Loucy (cell line): ENCODE measurements around the gene DNAI1.

Source experiments
- EZH2phosphoT487 ChIP-seq: fragments of 200-600 bp; IDR thresholded peaks from 2 replicates; pipeline ENCODE4 v1.6.1; 2018; ENCODE audit warnings: antibody characterized with exemption, mild to moderate bottlenecking, moderate library complexity, borderline replicate concordance
- TF ChIP-seq, protein P1 (sequence below): fragments of 200-600 bp; sonication (generic); conservative IDR thresholded peaks from 2 replicates; pipeline ENCODE4 v1.5.1; 2014; ENCODE audit warnings: mild to moderate bottlenecking, antibody characterized with exemption, low read length

DNA sequence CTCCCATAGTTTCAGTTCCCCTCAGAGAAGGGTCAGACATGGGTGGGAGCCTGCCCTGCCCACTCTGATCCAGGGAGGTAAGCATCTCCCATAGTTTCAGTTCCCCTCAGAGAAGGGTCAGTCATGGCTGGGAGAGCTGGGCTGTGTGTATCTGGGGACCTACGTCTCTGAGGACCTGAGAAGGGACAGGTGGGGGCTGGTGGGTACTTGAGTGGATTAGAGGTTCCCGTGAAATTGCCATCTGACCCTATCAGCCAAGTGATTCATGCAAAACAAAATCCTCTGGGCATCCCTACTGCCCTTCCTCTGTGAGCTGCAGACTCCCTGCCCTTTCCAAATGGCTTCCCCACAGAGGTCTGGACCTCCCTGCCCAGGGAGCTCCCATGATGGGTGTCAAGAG lies 60.3 kb downstream of the DNAI1 start:
- TF ChIP-seq, protein P1, sequence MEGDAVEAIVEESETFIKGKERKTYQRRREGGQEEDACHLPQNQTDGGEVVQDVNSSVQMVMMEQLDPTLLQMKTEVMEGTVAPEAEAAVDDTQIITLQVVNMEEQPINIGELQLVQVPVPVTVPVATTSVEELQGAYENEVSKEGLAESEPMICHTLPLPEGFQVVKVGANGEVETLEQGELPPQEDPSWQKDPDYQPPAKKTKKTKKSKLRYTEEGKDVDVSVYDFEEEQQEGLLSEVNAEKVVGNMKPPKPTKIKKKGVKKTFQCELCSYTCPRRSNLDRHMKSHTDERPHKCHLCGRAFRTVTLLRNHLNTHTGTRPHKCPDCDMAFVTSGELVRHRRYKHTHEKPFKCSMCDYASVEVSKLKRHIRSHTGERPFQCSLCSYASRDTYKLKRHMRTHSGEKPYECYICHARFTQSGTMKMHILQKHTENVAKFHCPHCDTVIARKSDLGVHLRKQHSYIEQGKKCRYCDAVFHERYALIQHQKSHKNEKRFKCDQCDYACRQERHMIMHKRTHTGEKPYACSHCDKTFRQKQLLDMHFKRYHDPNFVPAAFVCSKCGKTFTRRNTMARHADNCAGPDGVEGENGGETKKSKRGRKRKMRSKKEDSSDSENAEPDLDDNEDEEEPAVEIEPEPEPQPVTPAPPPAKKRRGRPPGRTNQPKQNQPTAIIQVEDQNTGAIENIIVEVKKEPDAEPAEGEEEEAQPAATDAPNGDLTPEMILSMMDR = no peak
- TF ChIP-seq EZH2phosphoT487 = no peak
